ENCODE measurements around the gene KLF1. TPM values are rescaled to one million over a fixed set of nuclear protein-coding genes. Genes with fewer than 3 reads are reported as not detected.
"Not testable (repeated sequence)": the region's sequence is repeated elsewhere in the genome, so short reads cannot be mapped to it uniquely, and the experiment has no call there.

Gene KLF1
- total RNA-seq, 1 donor from 2014 or later = not detected

- Mint-ChIP-seq H3K36me3 (ENCODE audit: unreplicated experiment) (peaks cover 18% of the 10 kb centered on the region), H3K4me1 (ENCODE audit: unreplicated experiment) (peaks cover 8% of the 10 kb centered on the region), H3K4me3 (ENCODE audit: unreplicated experiment) (no peak overlapping the region), H3K27me3 (ENCODE audit: unreplicated experiment) (no peaks in the 10 kb centered on the region), H3K27ac (ENCODE audit: unreplicated experiment) (no peak overlapping the region), H3K9me3 (ENCODE audit: unreplicated experiment) (no peaks in the 10 kb centered on the region)
- no peak for TF ChIP-seq CTCF (IDR thresholded peaks at IDR 0.05)
- DNase-seq (ENCODE audit: extremely low spot score, unreplicated experiment) = no peak
Observed at GRCh38 chr19:12921047-12921446, 34.0 kb upstream of the KLF1 start.

- peaks cover 6% of the 10 kb centered on the region for H3K27me3 Mint-ChIP-seq (ENCODE audit: unreplicated experiment)
- H3K4me1 Mint-ChIP-seq (ENCODE audit: unreplicated experiment) = peaks cover 8% of the 10 kb centered on the region
- no peak overlapping the region for H3K27ac Mint-ChIP-seq (ENCODE audit: unreplicated experiment)
- peaks cover 5% of the 10 kb centered on the region for H3K36me3 Mint-ChIP-seq (ENCODE audit: unreplicated experiment)
- no peak overlapping the region for H3K4me3 Mint-ChIP-seq (ENCODE audit: unreplicated experiment)
- DNase-seq (ENCODE audit: extremely low spot score, unreplicated experiment) = no peak
- H3K9me3 Mint-ChIP-seq (ENCODE audit: unreplicated experiment) = no peaks in the 10 kb centered on the region
- no peak for TF ChIP-seq CTCF (IDR thresholded peaks at IDR 0.05)
Observed at GRCh38 chr19:12918253-12918652, 31.3 kb upstream of the KLF1 start.

GRCh38 chr19:12915860-12916259 lies 28.9 kb upstream of the KLF1 start:
- H3K9me3 Mint-ChIP-seq (ENCODE audit: unreplicated experiment); H3K27ac Mint-ChIP-seq (ENCODE audit: unreplicated experiment); H3K36me3 Mint-ChIP-seq (ENCODE audit: unreplicated experiment); DNase-seq (ENCODE audit: extremely low spot score, unreplicated experiment); H3K4me3 Mint-ChIP-seq (ENCODE audit: unreplicated experiment): not testable (repeated sequence)
- H3K4me1 Mint-ChIP-seq (ENCODE audit: unreplicated experiment) = peaks cover 13% of the 10 kb centered on the region
- peaks cover 12% of the 10 kb centered on the region for H3K27me3 Mint-ChIP-seq (ENCODE audit: unreplicated experiment)

- H3K27me3 Mint-ChIP-seq (ENCODE audit: unreplicated experiment) = peaks cover 12% of the 10 kb centered on the region
- no peaks in the 10 kb centered on the region for H3K36me3 Mint-ChIP-seq (ENCODE audit: unreplicated experiment)
- H3K4me3 Mint-ChIP-seq (ENCODE audit: unreplicated experiment) = no peak overlapping the region
- no peak for TF ChIP-seq CTCF (IDR thresholded peaks at IDR 0.05)
- peaks cover 8% of the 10 kb centered on the region for H3K4me1 Mint-ChIP-seq (ENCODE audit: unreplicated experiment)
- DNase-seq (ENCODE audit: extremely low spot score, unreplicated experiment) = no peak
- H3K27ac Mint-ChIP-seq (ENCODE audit: unreplicated experiment) = no peak overlapping the region
- no peaks in the 10 kb centered on the region for H3K9me3 Mint-ChIP-seq (ENCODE audit: unreplicated experiment)
Observed at GRCh38 chr19:12913851-12914690, 27.1 kb upstream of the KLF1 start.

GRCh38 chr19:12913011-12913561 lies 26.1 kb upstream of the KLF1 start:
- Mint-ChIP-seq H3K27me3 (ENCODE audit: unreplicated experiment) (peaks cover 12% of the 10 kb centered on the region), H3K27ac (ENCODE audit: unreplicated experiment) (no peak overlapping the region), H3K4me3 (ENCODE audit: unreplicated experiment) (no peak overlapping the region), H3K9me3 (ENCODE audit: unreplicated experiment) (no peaks in the 10 kb centered on the region), H3K36me3 (ENCODE audit: unreplicated experiment) (no peaks in the 10 kb centered on the region), H3K4me1 (ENCODE audit: unreplicated experiment) (peaks cover 5% of the 10 kb centered on the region)
- no peak for DNase-seq (ENCODE audit: extremely low spot score, unreplicated experiment)
- TF ChIP-seq CTCF (IDR thresholded peaks at IDR 0.05) = no peak

All from osteocyte (in vitro differentiated cells).